HepG2 (cell line): Measurements from ENCODE around the gene RBCK1. TPM values are rescaled to one million over a fixed set of nuclear protein-coding genes. Genes with fewer than 3 reads are reported as not detected.
A peak's percentile ranks its signal among the peaks of the same experiment; 100 is the strongest.

Experiments used
- ATF4 ChIP-seq, 2 experiments: fragments of 450-650 bp in 1 of 2; sonication (generic) in 1 of 2; formaldehyde crosslinking; IDR thresholded peaks; 2 replicates each; pipeline versions ENCODE4 v1.5.0 to v1.8.0; 2020 to 2022; ENCODE audit warnings: mild to moderate bottlenecking in 1 of 2, missing genetic modification reagents in 1 of 2
- CENPBD1 ChIP-seq: sonication (generic); formaldehyde crosslinking; IDR thresholded peaks from 2 replicates; pipeline ENCODE4 v1.8.0; 2022; ENCODE audit warnings: missing genetic modification reagents, low read depth, mild to moderate bottlenecking, borderline replicate concordance
- GPBP1L1 ChIP-seq: sonication (generic); formaldehyde crosslinking; IDR thresholded peaks from 2 replicates; pipeline ENCODE4 v1.5.0; 2020; ENCODE audit warnings: mild to moderate bottlenecking, missing genetic modification reagents
- MED8 ChIP-seq: sonication (generic); formaldehyde crosslinking; IDR thresholded peaks from 2 replicates; pipeline ENCODE4 v1.8.1; 2023; ENCODE audit warnings: mild to moderate bottlenecking, missing genetic modification reagents; ENCODE audit not compliant: insufficient replicate concordance
- MLLT10 ChIP-seq: sonication (generic); formaldehyde crosslinking; IDR thresholded peaks from 2 replicates; pipeline ENCODE4 v1.4.0; 2020; ENCODE audit warnings: missing genetic modification reagents
- NFKBIZ ChIP-seq: IDR thresholded peaks from 2 replicates; pipeline ENCODE4 v1.6.1; 2018; ENCODE audit warnings: missing genetic modification reagents, missing compliant biosample characterization
- RNF219 ChIP-seq: sonication (generic); formaldehyde crosslinking; IDR thresholded peaks from 2 replicates; pipeline ENCODE4 v1.5.0; 2020; ENCODE audit warnings: mild to moderate bottlenecking, missing genetic modification reagents
- ZNF275 ChIP-seq: sonication (generic); formaldehyde crosslinking; IDR thresholded peaks from 2 replicates; pipeline ENCODE4 v1.8.0; 2022; ENCODE audit warnings: missing genetic modification reagents, mild to moderate bottlenecking, inconsistent platforms, borderline replicate concordance
- ZNF646 ChIP-seq: sonication (generic); formaldehyde crosslinking; IDR thresholded peaks from 2 replicates; pipeline ENCODE4 v1.9.0; 2021; ENCODE audit warnings: mild to moderate bottlenecking, missing genetic modification reagents
- ZNF709 ChIP-seq: sonication (generic); formaldehyde crosslinking; IDR thresholded peaks from 2 replicates; pipeline ENCODE4 v1.5.0; 2020; ENCODE audit warnings: mild to moderate bottlenecking, missing genetic modification reagents
- ZNF747 ChIP-seq: sonication (generic); formaldehyde crosslinking; IDR thresholded peaks from 2 replicates; pipeline ENCODE4 v1.8.1; 2023; ENCODE audit warnings: missing genetic modification reagents, mild to moderate bottlenecking, borderline replicate concordance
- ZNF839 ChIP-seq: sonication (generic); formaldehyde crosslinking; IDR thresholded peaks from 2 replicates; pipeline ENCODE4 v1.4.0; 2020; ENCODE audit warnings: missing genetic modification reagents, mild to moderate bottlenecking, borderline replicate concordance
- polyA plus RNA-seq, 8 experiments: library from polyadenylated mRNA; depleted of rRNA in 3 of 8; stranded (reverse) in 7 of 8; unstranded in 1 of 8; fragments of >200 nt; fragmentation: Illumina TruSeq in 4 of 8; extraction: Trizol in 4 of 8; gene quantifications; 2 replicates each; pipeline versions ENCODE4 v1.2.1 to v1.2.3, GENCODE V29; 2011 to 2016; ENCODE audit warnings: low read depth in 4 of 8, missing spikeins in 1 of 8, mixed read lengths in 1 of 8; ENCODE audit not compliant: insufficient read depth in 1 of 8
- total RNA-seq, 5 experiments: library from RNA; depleted of rRNA; stranded (reverse); fragments of >200 nt; fragmentation: Illumina TruSeq; extraction: Trizol; gene quantifications; 2 replicates each; pipeline ENCODE4 v1.2.3, GENCODE V29; 2016; ENCODE audit warnings: low read depth in 1 of 5

Gene RBCK1
- total and polyA plus RNA-seq, 2 of the 13 experiments (the other 11 are each of a cell fraction or from before 2014, with no cell fraction given) = 149 to 215 TPM

- TF ChIP-seq MED8 (CRISPR knock-in tag) = peak; percentile 96
- no peak for TF ChIP-seq GPBP1L1 (CRISPR knock-in tag)
- TF ChIP-seq RNF219 (CRISPR knock-in tag) = no peak
- TF ChIP-seq MLLT10 (CRISPR knock-in tag) = no peak
- peak; percentile 16; the same call in 1 of the 2 replicates for TF ChIP-seq ZNF275 (CRISPR knock-in tag)
- TF ChIP-seq ATF4 (CRISPR knock-in tag; IDR thresholded peaks at IDR 0.05) = peak; percentile 100
- TF ChIP-seq ZNF709 = no peak
- TF ChIP-seq NFKBIZ (CRISPR knock-in tag) = peak; percentile 89
- no peak for TF ChIP-seq ZNF747
- no peak for TF ChIP-seq ZNF839 (CRISPR knock-in tag)
- TF ChIP-seq ZNF646 (CRISPR knock-in tag) = no peak
- no peak for TF ChIP-seq CENPBD1 (CRISPR knock-in tag)
Measured at GRCh38 chr20:401682-402495, 6.2 kb upstream of the RBCK1 start (continued).
